Hematopoietic multipotent progenitor cell (in vitro differentiated cells): ENCODE measurements around the gene NRM. TPM values are rescaled to one million over a fixed set of nuclear protein-coding genes. Genes with fewer than 3 reads are reported as not detected.
A peak's percentile ranks its signal among the peaks of the same experiment; 100 is the strongest.

Experiments used
- DNase-seq, 3 donors: peaks; one replicate each; pipeline ENCODE4 v3.0.0-alpha.2; 2011 to 2015; ENCODE audit warnings: low read depth in 2 of 3, low spot score in 2 of 3
- total RNA-seq: library from RNA; depleted of rRNA; stranded (reverse); fragments of >200 nt; gene quantifications from one replicate; pipeline ENCODE4 v1.2.3, GENCODE V29; 2012

NRM gene
- total RNA-seq, 1 donor = 9.4 TPM

DNA sequence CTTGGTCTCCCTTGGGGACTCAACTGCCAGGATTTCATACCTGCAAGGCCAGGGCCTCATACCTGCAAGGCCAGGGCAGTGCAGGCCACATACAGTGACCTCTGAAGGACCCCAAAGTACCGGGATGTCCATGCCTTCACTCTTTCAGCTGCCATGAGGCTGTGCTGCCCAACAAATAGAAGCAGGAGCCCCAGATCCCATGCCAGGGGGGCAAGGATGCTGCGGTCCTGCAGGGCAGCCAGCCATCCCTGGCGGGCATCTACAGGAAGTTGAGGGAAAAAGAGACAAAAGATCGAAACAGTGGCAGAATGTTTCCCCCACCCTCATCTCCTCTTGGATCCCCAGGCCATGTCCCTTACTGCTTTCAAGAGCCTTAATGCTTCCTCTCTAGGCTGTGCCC is 799 bp downstream of the NRM start:
- no peak for DNase-seq

DNA sequence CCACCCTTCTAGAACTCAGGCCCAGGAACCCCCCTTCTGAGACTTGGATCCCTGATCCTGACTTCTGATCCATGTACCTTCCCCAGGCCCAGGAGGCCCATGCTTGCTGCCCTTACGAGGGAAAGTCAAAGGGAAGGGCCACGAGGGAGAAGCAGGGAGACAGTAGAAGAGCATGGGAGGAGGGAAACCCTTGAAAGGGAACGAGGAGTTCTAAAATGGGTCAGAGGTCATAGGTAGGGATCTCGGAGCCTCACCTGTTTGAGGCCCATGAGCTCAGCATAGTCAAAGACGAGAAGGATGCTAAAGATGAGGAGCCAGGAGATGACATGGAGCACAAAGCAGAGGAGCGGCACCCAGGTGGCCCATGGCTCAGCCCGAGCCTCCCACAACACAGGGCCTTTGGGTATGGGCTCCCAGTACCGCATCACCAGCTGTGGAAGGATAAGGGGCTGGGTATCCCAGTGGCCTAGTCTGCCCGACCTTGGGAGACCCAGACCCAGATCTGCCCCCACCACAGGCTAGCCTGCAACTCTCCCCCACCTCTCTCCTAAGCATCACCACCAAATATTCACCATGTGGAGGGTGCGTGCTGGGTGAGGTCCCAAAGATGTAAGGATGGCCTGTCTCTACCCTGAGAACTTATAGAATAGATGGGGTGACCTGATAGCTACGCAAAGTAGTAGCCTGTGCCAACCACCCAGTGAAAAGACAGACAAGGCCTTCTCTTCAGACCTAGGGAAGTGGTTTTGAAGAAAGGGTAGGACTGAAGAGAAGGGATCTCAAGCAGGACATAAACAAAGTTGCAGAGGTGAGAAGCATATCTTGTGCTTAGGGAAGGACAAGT is 1.5 kb downstream of the NRM start:
- no peak for DNase-seq

DNA sequence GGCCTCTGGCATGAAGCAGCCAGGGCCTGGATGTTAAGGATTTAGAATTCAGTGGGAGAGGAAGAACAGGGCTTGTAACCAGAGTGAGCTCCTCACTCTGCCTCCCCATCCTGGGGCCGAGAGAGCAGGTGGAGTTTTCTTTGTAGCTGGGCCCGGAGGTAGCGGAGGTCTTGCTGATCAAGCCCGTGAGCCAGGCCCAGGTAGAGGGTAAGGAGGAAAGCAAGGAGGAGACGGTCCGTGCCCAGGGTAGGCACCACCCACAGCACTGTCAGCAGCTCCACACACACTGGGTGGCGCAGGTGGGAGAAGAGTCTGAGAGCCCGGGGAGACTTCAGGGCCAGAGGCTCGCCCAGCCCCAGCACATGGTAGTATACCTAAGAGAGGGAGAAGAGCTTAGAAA is 2.2 kb downstream of the NRM start:
- DNase-seq = no peak

DNA sequence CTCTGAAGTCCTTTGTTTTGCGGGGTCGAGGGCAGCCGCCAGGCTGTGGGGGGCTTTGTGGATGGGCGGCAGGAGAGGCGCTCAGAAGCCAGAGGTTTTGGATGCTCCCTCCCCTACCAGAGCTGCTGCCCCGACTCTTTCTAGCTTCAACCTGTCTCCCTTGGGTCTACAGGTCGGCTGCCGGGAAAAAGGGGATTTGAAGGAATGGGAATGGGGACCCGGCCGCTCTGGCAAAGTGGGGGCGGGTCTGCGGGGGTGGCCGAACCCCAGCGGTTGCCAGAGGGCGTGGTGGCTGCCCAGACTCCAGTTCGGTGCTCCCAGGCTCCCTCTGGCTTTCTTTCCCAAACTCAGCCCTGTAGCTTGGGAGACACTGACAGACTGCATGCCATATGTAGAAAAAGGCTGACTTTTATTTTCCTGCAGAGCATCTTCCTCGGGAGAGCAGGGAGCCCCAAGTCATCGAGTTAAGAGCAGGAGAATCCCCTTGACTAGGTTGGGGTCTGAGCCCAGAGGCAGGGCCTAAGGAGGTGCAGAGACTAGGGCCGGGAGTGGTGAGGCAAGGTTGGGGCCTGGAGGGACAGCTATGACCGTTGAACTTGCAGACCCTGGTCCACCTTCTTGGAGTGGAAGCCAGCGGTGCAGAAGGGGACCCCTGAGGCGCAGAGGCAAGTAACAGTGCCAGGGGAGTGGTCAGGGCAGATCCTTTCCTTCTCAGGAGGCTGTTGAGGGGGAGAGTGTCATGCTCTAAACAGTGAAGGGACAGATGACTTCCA is 2.9 kb downstream of the NRM start:
- no peak for DNase-seq

DNA sequence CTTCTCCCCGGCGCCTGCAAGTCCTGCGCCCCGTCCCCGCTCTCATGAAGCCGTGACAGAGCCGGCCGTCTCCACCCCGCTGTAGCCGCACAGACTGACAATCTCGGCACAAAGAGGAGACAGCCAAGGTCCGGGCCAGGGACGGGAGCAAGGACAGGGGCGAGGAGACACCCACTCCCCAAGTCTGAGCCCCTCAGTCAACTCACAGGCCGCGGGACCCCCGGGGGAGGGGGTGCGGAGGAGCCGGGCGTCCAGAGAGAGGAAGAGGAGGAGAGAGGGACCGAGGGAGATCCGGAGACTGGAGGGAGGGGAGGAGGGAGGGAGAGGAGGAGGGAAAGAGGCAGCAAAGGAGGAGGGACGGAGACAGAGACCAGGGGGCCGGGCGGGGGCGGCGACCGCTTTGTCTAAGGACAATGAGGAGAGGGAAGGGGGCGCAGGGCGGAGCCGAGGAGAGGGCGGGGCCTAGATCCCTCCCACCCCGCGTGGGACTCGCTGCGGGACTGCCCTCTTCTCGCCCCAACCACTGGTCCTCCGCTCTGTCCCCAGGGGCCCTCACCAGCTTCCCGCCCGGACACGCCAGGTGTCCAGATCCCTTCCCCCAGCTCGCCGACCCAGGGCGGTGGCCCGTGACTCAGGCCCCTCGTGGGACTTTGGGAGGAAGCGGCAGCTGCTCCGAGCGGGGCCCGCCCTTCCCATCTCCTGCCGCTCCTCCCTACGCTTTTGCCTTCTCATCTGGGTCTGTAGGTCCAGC is 3.7 kb downstream of the NRM start:
- peak in 2 of 3 donors; percentile 78 to 82 for DNase-seq

DNA sequence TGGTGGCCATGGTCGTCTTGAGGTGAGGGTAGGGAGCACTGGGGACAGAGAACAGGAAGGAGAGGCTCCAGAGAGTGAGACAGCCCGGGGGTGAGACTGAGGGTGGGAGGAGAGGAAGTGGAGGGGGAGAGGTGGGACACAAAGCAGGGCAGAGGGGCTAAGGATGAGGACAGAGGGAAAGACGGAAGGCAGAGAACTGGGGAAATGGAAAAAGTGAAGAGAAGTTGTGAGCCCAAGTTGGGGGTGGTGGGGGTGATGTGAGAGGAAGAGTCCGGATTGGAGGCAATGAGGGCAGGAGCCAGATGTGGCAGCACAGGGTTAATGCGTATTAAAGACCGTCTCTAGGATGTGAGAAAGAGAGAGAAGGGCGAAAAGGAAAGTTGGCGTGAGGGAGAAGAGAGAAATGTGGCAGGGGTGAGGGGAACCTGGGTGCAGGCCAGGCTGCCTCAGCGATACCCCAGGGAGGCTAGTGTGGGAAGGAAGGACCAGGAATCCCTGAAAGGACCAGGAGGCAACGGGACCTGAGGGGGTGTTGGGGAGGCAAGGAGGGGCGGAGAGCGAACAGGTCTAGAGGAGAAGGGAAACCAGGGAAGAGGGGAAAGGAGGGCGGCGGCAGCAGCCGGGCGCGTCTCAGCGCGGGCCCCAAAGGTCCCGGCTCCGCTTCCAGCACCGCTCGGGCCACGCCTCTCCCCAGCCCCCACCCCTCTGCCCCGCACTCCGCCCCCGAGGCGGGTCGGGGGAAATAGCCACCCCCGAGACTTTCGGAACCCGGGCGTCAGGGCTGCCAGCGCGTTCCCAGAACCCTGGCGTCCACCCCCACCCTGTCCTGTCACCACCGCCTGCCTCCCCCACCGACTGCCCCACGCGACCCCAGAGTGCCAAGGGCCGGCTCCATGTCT is 4.5 kb downstream of the NRM start, which contains the start of gene PPP1R18:
TSS of gene PPP1R18 (minus strand) at position 637 of the 899 bp plus-strand sequence. CDS start at position 10, 627 bp downstream.
- peak; percentile 41 to 64 (median 60) for DNase-seq

DNA sequence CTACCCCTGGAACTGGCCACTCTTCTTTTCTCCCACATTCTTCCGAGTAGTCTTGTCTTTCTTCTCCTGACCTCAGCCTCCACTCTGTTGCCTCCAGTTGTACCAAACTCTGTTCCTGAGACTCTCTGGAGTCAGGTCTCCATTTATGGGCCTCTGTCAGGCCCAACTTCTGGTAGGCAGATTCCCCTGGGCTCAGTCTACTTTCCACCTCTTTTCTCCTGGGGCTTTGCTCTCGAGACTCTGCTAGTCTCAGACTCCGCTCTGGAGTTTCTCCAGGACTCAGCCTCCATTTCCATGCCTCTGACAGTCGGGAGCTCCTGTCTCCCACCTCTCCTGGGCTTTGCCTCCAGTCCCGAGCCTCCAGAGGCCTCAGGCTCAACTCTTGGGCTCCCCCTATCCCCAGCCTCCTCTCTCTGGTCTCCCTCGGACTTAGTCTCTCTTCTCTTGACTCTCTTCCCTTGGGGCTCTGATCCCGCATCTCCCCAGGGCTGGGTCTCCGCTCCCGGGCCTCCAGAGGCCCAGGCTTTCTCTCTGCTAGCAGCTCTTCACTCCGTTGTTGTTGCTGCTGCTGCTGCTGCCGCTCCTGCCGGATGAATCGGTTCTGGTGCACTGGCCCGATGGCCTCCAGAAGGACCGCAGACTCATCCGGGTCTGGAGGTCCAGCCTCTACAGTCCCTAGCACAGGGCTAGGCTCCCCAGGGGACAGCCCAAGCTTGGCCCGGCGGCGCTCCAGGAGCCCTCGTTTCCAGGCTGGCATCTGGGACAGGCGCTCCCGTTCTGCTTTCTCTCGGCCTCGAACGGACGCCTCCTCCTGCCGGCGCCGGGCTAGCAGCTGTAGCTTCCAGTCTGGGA is 5.4 kb downstream of the NRM start:
- no peak for DNase-seq

DNA sequence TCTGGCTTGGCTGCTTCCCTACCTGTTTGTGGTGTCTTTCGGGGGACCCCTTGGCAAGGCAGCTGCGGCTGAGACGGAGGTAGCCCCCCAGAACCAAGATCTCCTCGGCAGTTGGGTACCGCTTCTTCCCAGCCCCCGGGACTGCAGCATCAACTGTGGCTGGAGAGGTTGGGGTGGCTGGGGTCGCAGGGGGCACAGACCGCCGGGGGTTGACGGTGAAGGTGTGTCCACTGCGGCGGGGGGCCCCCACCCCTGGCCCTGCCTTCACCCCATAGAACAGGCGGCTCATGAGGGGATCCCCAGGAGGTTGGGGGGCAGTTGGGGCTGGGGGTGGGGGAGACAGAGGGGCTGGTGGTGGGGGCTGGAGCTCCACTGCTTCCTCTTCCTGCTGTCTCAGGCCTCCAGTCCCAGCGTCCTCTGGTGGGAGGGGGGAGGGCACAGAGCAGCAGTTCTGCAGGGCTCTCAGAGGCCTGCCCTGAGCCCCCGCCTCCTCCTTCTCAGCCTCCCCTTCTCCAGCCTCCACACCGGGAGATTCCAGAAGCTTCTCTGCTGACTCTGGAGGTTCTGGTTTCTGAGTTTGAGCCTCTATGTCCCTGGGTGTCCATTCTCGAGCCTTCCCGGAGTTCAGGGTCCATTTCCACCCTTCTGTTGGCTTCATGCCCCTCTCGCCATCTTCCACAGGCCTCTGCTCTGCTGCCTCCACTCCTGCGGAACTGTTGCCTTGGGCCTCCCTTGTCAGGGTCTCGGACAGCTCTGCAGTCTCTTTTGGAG is 6.2 kb downstream of the NRM start:
- DNase-seq = peak in 2 of 3 donors; percentile 50 to 53

DNA sequence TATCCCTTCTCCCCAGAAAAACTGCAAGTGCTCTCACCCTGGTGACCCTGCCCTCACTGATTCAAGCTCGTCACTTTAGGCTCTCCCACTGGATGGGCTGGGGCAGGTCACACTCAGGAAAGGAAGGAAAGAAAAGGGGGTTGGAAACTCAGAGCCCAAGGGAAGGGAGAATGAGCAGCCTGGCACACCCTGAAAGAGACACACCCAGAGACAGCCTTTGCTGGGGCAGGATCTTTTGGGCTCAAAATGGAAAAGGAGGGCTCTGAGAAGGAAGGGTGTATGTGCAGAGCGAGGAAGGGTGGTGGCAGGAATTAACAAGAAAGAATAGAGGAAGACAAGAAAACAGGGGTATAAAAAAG is 6.8 kb downstream of the NRM start:
- DNase-seq = no peak

DNA sequence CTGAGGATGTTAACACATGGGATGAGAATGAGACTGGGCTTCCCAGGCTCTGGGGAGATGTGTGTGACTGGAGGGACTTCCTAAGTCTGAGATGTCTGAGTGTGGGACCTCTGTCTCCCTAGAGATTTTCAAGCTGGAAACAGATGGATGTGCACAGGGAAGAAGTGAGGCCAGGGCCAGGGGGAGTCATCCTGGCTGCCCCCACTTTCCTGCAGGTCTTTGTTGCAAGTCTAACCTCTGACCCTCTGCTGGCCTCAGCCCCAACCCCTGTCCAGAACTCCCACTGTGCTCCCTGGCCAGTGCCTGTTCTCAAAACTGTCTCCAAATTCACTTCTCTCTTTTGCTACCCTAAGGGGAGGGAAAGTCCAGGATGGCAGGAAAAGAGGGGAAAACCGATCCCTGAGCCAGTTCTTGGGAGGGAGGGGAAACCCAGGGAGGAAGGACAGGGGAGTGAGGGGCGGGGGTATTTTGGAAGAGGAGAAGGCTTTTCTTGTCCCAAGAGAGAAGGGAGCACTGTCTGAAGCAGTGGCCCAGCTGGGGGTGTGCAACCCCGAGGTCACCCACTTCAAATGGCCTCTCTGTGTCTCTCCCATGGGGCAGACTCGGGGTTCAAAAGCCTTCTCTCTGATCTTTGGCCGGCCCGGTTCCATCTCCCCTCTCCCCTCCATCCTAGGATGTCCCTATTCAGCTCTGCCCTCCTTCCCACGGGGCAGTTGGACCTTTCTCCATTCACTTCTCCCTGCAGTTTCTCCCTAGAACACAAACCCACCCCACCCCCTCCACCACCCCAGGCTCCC is 7.4 kb downstream of the NRM start:
- DNase-seq = no peak

DNA sequence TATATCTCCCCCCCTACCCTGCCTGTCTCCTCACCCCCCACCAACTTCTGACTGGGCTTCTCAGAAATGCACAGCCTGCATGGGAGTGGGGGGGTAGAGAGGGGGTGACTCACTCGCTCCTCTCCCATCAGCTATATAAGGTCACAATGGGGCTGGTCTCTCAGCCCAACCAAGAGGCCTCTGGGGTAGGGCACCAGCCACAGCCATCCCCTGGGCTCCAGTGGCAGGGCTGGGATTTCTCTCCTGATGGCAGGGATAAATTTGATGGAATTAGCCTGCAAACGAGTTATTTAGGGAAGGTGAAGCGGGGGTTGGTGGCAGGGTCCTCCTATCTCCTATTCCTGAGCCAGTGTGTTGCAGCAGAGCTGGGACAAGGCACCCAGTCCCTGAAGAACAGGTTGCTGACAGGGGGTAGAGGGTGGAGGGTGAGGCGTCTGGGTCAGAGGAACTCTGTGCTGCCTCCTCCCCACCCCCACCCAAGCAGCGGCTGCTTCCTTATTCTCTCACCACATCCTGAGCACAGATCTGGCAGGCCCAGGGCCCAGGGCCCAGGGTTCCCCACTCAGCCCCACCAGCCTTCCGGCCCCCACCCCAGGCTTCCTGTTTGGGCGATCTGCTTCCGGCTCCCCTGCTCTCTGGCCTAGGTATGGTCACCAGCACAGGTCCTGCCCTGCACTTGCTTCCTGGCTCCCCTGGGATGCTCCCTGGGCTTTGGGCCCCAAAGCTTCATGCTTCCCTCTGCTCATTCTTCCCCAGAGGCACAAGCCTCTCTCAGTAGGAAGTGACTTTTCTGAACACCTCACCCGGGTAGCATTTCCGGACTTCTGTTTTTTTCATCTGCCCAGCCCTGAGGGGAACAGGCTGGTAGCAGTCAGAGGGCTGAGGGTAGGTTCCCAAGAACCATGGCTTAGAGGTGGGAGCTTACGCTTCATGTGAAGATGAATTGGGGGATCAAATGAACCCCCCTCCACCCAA is 8.4 kb downstream of the NRM start:
- peak; percentile 75 to 99 (median 98) for DNase-seq

DNA sequence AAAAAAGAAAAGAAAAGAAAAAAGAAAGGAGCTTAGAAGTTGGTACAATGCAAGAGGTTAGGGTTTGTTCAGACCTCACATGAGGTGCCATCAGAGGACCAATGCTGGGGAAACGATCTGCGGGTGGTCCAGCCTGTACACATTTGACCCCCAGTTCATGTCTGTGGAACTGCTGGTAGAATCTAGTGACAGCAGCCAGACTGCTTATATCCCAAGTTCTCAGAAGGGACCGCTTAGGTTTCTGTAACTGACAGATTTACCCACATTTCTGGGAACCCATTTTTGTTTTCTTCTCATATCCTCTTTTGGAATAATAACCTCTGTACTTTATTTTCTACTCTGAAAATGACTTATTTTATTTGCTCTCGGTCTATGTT is 9.0 kb downstream of the NRM start:
- no peak for DNase-seq

DNA sequence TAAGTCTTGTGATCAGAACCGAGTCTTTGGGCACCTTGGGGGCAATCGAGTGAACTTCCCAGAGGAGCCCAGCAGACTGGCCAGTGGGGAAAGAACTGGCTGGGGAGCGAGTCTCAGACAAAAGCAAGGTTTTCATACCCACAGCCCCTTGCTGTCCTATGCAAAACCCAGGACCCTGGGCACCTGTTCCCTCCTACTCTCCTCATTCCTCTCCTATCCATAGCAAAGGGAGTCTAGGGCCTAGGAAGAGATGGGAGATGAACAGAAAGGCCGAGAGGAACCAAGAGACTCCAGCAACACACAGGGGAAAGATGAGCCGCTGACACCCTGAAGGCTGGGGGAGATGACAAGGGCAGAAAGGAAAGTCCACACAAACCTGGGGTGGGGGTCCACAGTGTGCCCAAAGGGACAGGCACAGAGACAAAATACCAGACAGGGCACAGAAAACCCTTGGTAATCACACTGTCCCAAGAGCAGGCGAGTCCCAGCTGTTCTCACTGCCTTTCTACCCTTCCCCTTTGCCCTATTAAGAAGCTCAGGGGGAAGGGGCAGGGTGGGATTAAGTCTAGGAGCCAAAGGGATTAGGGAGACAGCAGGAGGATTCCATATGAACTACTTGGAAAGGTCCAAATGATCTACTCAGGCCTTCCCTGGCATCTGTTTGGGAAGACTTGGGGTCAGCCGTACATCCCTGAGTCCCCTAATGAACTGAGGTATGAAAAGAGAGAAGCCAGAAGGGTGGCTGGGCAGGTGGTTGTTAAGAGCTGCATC is 10.8 kb downstream of the NRM start:
- no peak for DNase-seq

DNA sequence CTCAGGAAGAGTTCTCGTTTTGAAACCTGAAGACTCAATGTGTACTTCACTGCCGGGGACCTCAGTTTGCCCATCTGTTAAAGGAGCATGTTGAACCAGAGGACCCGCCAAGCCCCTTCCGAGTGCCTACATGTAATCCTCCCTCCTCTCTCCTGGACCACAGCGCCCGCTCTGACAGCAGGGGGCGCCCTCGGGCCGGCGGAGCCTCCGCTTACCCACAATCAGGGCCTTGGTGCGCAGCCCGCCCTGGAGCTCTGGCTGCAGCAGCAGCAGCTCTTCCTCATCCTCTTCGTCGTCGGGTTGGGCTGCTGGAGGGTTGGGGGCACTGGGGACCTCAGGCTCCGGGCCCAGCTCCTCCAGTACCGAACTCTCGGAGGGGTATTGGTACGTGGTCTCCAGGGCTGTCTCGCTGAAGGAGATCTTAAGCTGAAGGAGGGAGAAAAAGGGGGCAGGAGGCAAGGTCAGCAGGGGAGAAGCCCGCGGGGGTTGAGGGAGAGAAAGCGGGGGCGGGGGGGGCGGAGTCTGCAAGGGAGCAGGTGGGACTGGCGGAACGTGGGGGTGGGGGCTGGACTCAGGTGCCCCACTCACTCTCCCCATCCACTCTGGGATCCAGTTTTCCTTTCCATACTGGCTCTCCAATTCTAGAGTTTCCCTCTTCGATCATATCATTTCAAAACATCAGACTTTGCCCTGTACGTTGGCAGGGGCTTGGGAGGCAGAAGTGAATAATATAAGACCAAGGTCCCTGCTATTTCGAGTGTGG is 11.6 kb downstream of the NRM start:
- DNase-seq = peak; percentile 86 to 93 (median 89)

DNA sequence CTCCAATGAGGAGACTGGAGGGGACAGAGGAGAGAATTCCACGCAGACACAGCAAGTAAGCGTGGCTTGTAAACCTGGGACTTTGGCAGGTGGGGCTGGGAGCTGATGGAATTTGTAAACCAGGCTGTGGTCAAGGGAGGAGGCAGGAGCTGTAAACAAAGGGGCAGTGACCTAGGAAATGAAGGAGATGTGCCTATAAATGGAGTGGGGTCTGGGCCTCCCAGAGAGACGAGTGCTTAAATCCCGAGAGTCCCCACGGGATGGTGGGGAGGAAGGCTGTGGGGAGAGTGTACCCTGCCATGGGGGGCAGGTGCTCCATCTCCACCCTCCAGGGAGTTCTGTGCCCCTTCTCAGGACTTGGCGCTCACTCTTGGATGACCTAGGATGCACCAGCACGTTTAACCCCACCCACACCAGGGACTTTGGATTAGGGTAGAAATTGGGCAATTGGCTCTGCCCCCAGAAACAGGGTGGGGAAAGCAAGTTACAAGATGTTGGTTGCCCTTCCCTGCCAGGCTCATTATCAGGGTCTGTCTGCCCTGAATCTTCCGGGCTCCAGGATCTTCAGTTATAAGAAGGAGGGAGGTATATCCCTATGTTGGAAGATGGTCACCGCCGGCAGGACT is 14.0 kb downstream of the NRM start:
- no peak for DNase-seq
